ENCODE measurements around the gene TGDS.
"Not testable (repeated sequence)": the region's sequence is repeated elsewhere in the genome, so short reads cannot be mapped to it uniquely, and the experiment has no call there.

The TGDS gene, protein sequence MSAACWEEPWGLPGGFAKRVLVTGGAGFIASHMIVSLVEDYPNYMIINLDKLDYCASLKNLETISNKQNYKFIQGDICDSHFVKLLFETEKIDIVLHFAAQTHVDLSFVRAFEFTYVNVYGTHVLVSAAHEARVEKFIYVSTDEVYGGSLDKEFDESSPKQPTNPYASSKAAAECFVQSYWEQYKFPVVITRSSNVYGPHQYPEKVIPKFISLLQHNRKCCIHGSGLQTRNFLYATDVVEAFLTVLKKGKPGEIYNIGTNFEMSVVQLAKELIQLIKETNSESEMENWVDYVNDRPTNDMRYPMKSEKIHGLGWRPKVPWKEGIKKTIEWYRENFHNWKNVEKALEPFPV

GRCh38 chr13:94595950-94596574 is at the start of gene TGDS:
TSS of gene TGDS (minus strand) at chr13:94596152. CDS start at chr13:94596136, 16 bp downstream.
- peak; percentile 93 for DNase-seq (ENCODE audit: low spot score)
- TF ChIP-seq CTCF (IDR thresholded peaks at IDR 0.05; ENCODE audit: borderline replicate concordance, control extremely low read depth, extremely low read depth, insufficient read depth, missing control alignments), result no peak
- in situ Hi-C loops (cut with MboI; ENCODE audit: low sequenced_read_pairs, unreplicated experiment), result no loop called here

GRCh38 chr13:94641409-94641941 is 45.5 kb upstream of the TGDS start:
- no peak for TF ChIP-seq CTCF (IDR thresholded peaks at IDR 0.05; ENCODE audit: borderline replicate concordance, control extremely low read depth, extremely low read depth, insufficient read depth, missing control alignments)
- no peak for DNase-seq (ENCODE audit: low spot score)
- in situ Hi-C loops (cut with MboI; ENCODE audit: low sequenced_read_pairs, unreplicated experiment), result no loop called here

GRCh38 chr13:94640721-94641120 is 44.8 kb upstream of the TGDS start:
- in situ Hi-C loops (cut with MboI; ENCODE audit: low sequenced_read_pairs, unreplicated experiment), result no loop called here
- TF ChIP-seq CTCF (IDR thresholded peaks at IDR 0.05; ENCODE audit: borderline replicate concordance, control extremely low read depth, extremely low read depth, insufficient read depth, missing control alignments), result no peak
- no peak for DNase-seq (ENCODE audit: low spot score)

DNA sequence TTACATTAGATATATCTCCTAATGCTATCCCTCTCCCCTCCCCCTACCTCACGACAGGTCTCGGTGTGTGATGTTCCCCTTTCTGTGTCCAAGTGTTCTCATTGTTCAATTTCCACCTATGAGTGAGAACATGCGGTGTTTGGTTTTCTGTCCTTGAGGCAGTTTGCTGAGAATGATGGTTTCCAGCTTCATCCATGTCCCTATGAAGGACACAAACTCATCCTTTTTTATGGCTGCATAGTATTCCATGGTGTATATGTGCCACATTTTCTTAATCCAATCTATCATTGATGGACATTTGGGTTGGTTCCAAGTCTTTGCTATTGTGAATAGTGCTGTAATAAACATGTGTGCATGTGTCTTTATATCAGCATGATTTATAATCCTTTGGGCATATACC is 41.7 kb upstream of the TGDS start:
- DNase-seq (ENCODE audit: low spot score); in situ Hi-C loops (cut with MboI; ENCODE audit: low sequenced_read_pairs, unreplicated experiment): not testable (repeated sequence)

DNA sequence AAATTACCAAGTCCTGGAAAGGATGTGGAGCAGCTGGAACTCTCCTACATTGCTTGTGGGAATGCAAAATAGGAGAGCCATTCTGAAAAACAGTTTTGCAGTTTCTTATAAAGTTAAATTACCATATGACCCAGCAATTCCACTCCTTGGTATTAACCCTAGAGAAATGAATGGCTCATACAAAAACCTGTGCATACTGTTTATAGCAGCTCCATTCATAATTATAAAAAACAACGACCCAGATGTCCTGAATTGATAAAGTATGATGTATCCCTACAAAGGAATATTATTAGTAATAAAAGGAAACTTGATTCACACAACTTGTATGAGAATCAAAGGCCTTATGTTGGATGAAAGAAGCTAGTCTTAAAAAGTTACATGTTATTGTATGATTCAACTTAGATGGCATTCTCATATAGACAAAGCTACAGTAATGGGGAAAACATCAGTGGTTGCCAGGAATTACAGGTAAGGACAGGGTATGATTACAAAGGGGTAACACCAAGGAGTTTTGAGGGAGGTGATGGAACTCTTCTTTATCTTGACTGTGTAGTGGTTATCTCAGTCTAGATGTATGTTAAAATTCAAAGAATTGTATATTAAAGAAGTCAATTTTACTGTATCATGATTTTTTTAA is 41.1 kb upstream of the TGDS start:
- in situ Hi-C loops (cut with MboI; ENCODE audit: low sequenced_read_pairs, unreplicated experiment), result no loop called here
- TF ChIP-seq CTCF (IDR thresholded peaks at IDR 0.05; ENCODE audit: borderline replicate concordance, control extremely low read depth, extremely low read depth, insufficient read depth, missing control alignments), result no peak
- no peak for DNase-seq (ENCODE audit: low spot score)

- DNase-seq (ENCODE audit: low spot score); in situ Hi-C loops (cut with MboI; ENCODE audit: low sequenced_read_pairs, unreplicated experiment): not testable (repeated sequence)
Observed at GRCh38 chr13:94636096-94636495, 40.1 kb upstream of the TGDS start.

DNA sequence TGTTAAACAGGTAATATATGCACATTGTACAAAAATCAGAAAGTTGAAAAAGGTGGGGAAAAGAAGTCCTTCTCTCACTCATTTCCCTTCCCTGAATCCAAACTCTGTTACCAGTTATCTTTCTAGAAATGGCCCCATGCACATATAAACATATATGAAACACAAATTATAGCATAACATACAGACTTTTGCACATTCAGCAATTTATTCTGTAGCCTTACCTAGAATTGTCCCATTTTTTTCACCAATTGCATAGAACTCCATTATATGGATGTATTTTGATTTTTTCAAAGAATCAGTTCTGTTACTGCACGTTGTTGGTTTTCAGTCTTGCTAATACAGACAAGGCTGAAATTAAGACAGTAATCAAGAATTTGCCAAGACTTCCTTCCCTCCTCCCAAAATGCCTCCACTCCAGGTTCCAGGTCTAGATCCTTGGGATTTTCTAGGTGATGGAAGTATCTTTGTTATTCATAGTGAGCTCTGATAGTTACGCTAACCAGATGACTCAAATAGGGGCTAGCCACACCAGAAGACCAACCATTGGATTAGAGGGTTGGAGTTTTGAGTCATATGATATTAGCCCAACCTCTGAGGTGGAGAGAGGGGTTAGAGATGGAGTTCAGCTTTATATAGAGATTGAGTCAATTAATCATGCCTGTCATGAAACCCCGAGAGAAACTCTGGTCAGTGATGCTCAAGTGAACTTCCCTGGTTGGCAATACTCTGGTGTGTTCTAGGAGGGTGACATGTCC is 36.5 kb upstream of the TGDS start:
- no peak for TF ChIP-seq CTCF (IDR thresholded peaks at IDR 0.05; ENCODE audit: borderline replicate concordance, control extremely low read depth, extremely low read depth, insufficient read depth, missing control alignments)
- no peak for DNase-seq (ENCODE audit: low spot score)
- in situ Hi-C loops (cut with MboI; ENCODE audit: low sequenced_read_pairs, unreplicated experiment), result no loop called here

Data from GM13976 (cell line).